Left lung (tissue), 10 donors: Measurements from ENCODE around the gene PRDM7. TPM values are rescaled to one million over a fixed set of nuclear protein-coding genes. Genes with fewer than 3 reads are reported as not detected.
A peak's percentile ranks its signal among the peaks of the same experiment; 100 is the strongest.
"Not testable (repeated sequence)": the region's sequence is repeated elsewhere in the genome, so short reads cannot be mapped to it uniquely, and the experiment has no call there.

Experiments used
- ATAC-seq: fragments of 200-7000 bp; cut with Tn5 transposase; one replicate; pipeline ENCODE4 v1.9.1; 2020; ENCODE audit warnings: moderate library complexity
- DNase-seq, 4 donors: peaks; one replicate each; pipeline ENCODE4 v3.0.0-alpha.2; 2013 to 2020
- H3K27ac ChIP-seq, 2 donors: fragments of 200-600 bp; sonication (generic) in 1 of 2; one replicate each; pipeline versions ENCODE4 v1.5.0 to v1.8.0; 2020 to 2021
- H3K27me3 ChIP-seq, 2 donors: fragments of 200-600 bp; sonication (generic) in 1 of 2; one replicate each; pipeline versions ENCODE4 v1.5.0 to v1.8.0; 2020 to 2021
- H3K36me3 ChIP-seq, 2 donors: fragments of 200-600 bp; sonication (generic) in 1 of 2; one replicate each; pipeline versions ENCODE4 v1.5.0 to v1.8.0; 2020 to 2021
- H3K4me1 ChIP-seq, 2 donors: fragments of 200-600 bp; one replicate each; pipeline ENCODE4 v1.8.0; 2021
- H3K4me3 ChIP-seq, 2 donors: fragments of 200-600 bp; sonication (generic) in 1 of 2; one replicate each; pipeline versions ENCODE4 v1.5.0 to v1.8.0; 2020 to 2021; ENCODE audit warnings: mild to moderate bottlenecking in 1 of 2
- H3K9me3 ChIP-seq, 2 donors: fragments of 200-600 bp; sonication (generic) in 1 of 2; one replicate each; pipeline versions ENCODE4 v1.5.0 to v1.8.0; 2020 to 2021
- intact Hi-C, 2 donors: fragments of 100-400 bp; cut with DNase I; formaldehyde crosslinking; loops; one replicate each; pipeline versions ENCODE4 v1.11.2 to v1.14.2; 2022
- polyA plus RNA-seq, 6 donors: library from polyadenylated mRNA; unstranded; fragments of 120-200 nt; gene quantifications; one replicate each; pipeline ENCODE4 v1.2.1, GENCODE V29; 2013; ENCODE audit not compliant: insufficient read length in 6 of 6
- total RNA-seq, 2 donors: library from RNA; stranded (reverse); fragmentation: NEBNext Ultra II Directional; extraction: Animal tissue kit (Norgen Biotek cat#: 25700); gene quantifications; one replicate each; pipeline ENCODE4 v1.2.1, GENCODE V29; 2021
- TF ChIP-seq, protein P1 (sequence below), 2 donors: fragments of 200-600 bp; sonication (generic) in 1 of 2; IDR thresholded peaks; one replicate each; pipeline versions ENCODE4 v1.5.0 to v1.8.0; 2021; ENCODE audit warnings: antibody characterized with exemption in 2 of 2
- donor health status: DM: no; HTN: yes; CAD: no.
- donor health status: DM: no; HTN: no; CAD: no.

Gene PRDM7
- total and polyA plus RNA-seq, 8 donors: 0.45 to 1.1 (median 0.83) TPM; not detected in 2

DNA sequence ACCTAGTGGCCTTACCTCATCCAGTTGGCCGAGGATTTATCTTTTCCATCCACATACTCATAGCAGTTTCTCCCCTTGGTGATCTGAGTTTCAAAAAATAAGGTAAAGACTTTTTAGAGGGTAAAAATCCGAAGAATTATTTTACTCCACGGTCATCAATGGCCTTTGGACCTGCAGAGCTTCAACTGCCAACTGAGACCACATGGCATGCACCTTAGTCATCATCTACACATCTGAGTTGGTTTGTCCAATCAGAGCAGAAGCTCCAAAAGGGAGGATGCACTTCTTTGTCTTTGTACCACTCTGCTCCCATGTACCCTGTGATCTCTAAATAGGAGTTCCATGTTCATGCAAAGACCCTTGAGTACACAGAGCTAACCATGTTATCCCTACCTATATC lies 15.7 kb downstream of the PRDM7 start:
- H3K27me3 ChIP-seq: peaks cover 0 to 12% of the 10 kb centered on the region in 2 donors
- no peaks in the 10 kb centered on the region for H3K36me3 ChIP-seq
- no peak for ATAC-seq
- DNase-seq: no peak
- no peaks in the 10 kb centered on the region for H3K9me3 ChIP-seq
- H3K27ac ChIP-seq: no peak overlapping the region
- H3K4me1 ChIP-seq: no peaks in the 10 kb centered on the region
- no peak overlapping the region for H3K4me3 ChIP-seq
- TF ChIP-seq, protein P1, sequence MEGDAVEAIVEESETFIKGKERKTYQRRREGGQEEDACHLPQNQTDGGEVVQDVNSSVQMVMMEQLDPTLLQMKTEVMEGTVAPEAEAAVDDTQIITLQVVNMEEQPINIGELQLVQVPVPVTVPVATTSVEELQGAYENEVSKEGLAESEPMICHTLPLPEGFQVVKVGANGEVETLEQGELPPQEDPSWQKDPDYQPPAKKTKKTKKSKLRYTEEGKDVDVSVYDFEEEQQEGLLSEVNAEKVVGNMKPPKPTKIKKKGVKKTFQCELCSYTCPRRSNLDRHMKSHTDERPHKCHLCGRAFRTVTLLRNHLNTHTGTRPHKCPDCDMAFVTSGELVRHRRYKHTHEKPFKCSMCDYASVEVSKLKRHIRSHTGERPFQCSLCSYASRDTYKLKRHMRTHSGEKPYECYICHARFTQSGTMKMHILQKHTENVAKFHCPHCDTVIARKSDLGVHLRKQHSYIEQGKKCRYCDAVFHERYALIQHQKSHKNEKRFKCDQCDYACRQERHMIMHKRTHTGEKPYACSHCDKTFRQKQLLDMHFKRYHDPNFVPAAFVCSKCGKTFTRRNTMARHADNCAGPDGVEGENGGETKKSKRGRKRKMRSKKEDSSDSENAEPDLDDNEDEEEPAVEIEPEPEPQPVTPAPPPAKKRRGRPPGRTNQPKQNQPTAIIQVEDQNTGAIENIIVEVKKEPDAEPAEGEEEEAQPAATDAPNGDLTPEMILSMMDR (IDR thresholded peaks at IDR 0.05): no peak
- intact Hi-C loops: no loop called here

DNA sequence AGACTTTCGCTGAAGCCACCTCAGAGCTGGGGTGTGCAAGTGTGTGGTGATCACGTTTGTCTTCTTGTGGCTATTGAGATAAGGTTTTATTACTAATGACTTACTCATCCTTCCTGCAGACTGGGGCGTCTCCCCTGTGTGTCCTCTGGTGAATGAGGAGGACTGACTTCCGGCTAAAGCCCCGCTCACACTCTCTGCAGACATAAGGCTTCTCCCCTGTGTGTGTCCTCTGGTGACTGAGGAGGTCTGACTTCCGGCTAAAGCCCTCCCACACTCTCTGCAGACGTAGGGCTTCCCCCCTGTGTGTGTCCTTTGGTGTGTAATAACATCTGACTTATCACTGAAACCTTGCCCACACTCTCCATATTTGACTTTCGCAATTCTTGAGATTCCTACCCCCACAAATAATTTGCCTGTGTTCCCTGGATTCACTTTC lies 19.4 kb downstream of the PRDM7 start:
- Histone ChIP-seq H3K27me3 (no peaks in the 10 kb centered on the region), H3K4me3 (no peak overlapping the region), H3K36me3 (no peaks in the 10 kb centered on the region), H3K9me3 (peaks cover 0 to 14% of the 10 kb centered on the region in 2 donors), H3K4me1 (no peaks in the 10 kb centered on the region), H3K27ac (no peak overlapping the region)
- DNase-seq: no peak
- peak; percentile 33 for ATAC-seq
- TF ChIP-seq, protein P1 (IDR thresholded peaks at IDR 0.05): no peak
- intact Hi-C loops: no loop called here

DNA sequence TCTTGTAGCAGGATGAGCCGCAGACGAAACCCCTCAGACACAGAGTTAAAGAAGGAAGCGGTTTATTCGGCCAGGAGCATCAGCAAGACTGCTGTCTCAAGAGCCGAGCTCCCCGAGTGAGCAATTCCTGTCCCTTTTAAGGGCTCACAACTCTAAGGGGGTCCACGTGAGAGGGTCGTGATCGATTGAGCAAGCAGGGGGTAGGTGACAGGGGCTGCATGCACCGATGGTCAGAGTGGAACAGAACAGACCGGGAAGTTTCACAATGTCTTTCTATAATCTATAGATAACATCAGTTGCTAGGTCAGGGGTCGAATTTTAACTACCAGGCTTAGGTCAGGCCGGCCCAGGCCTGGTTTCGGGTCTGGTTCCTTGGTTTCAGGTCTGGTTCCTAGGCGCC lies 20.6 kb downstream of the PRDM7 start:
- peaks cover 0 to 14% of the 10 kb centered on the region in 2 donors for H3K9me3 ChIP-seq
- ATAC-seq, H3K27me3 ChIP-seq, H3K27ac ChIP-seq, H3K4me3 ChIP-seq, intact Hi-C loops, H3K36me3 ChIP-seq, H3K4me1 ChIP-seq, DNase-seq: not testable (repeated sequence)

DNA sequence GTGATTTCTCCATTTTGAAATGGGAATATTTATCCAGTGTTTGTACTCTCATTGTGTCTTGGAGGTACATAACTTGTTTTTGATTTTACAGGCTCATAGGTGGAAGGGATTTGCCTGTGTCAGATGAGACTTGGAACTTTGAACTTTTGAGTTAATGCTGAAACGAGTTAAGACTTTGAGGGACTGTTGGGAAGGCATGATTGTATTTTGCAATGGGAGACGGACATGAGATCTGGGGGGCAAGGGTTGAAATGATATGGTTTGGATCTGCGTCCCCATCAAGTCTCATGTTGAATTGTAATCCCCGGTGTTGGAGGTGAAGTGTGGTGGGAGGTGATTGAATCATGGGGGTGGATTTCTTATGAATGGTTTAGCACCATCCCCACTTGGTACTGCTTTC lies 21.8 kb downstream of the PRDM7 start:
- TF ChIP-seq, protein P1 (IDR thresholded peaks at IDR 0.05): no peak
- H3K4me3 ChIP-seq: no peak overlapping the region
- intact Hi-C loops: no loop called here
- H3K27ac ChIP-seq: no peak overlapping the region
- H3K27me3 ChIP-seq: no peaks in the 10 kb centered on the region
- H3K4me1 ChIP-seq: no peaks in the 10 kb centered on the region
- peaks cover 0 to 14% of the 10 kb centered on the region in 2 donors for H3K9me3 ChIP-seq
- no peaks in the 10 kb centered on the region for H3K36me3 ChIP-seq
- ATAC-seq (no peak), DNase-seq (no peak)

DNA sequence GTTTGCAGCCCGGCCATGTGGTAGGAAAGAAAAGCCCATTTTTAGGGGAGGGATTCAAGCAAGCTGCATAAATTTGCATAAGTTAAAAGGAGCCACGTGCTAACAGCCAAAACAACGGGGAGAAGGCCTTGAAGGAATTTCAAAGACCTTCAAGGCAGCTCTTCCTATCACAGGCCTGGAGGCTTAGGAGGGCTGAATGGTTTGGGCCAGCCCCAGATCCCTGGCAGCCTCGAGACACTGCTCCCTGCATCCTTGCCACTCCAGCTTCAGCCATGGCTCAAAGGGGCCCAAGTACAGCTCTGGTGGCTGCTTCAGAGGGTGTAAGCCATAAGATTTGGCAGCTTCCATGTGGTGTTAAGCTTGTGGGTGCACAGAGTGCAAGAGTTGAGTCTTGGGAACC lies 22.6 kb downstream of the PRDM7 start:
- no peak overlapping the region for H3K4me3 ChIP-seq
- H3K4me1 ChIP-seq: no peaks in the 10 kb centered on the region
- H3K9me3 ChIP-seq: peaks cover 0 to 14% of the 10 kb centered on the region in 2 donors
- intact Hi-C loops: no loop called here
- no peaks in the 10 kb centered on the region for H3K27me3 ChIP-seq
- DNase-seq: no peak
- no peak for ATAC-seq
- no peak overlapping the region for H3K27ac ChIP-seq
- H3K36me3 ChIP-seq: no peaks in the 10 kb centered on the region
- TF ChIP-seq, protein P1 (IDR thresholded peaks at IDR 0.05): no peak

DNA sequence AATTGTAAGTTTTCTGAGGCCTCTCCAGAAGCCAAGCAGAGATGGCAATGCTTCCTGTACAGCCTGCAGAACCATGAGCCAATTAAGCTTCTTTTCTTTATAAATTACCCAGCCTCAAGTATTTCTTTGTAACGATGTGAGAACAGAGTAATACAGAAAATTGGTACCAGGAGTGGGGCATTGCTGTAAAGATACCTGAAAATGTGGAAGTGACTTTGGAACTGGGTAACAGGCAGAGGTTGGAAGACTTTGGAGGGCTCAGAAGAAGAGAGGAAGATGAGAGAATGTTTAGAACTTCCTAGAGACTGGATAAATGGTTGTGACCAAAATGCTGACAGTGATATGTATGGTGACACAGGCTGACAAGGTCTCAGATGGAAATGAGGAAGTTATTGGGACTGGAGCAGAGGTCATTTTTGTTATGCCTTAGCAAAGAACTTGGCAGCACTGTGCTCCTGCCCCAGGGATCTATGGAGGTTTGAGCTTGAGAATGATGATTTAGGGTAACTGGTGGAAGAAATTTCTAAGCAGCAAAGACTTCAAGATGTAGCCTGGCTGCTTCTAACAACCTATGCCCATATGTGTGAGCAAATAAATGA lies 23.1 kb downstream of the PRDM7 start:
- Histone ChIP-seq H3K27me3 (no peaks in the 10 kb centered on the region), H3K4me1 (no peaks in the 10 kb centered on the region), H3K36me3 (no peaks in the 10 kb centered on the region), H3K4me3 (no peak overlapping the region), H3K27ac (no peak overlapping the region), H3K9me3 (peaks cover 0 to 14% of the 10 kb centered on the region in 2 donors)
- intact Hi-C loops: no loop called here
- TF ChIP-seq, protein P1 (IDR thresholded peaks at IDR 0.05): no peak
- ATAC-seq (peak; percentile 31), DNase-seq (no peak)
